Hepatocyte (in vitro differentiated cells): ENCODE data around the gene GLP1R.

Experiments used
- EZH2 ChIP-seq: fragments of 200-600 bp; sonication (generic); IDR thresholded peaks from 2 replicates; pipeline ENCODE4 v1.6.1; 2016; ENCODE audit warnings: antibody characterized with exemption, mild to moderate bottlenecking, borderline replicate concordance
- EZH2phosphoT487 ChIP-seq: fragments of 200-600 bp; sonication (generic); IDR thresholded peaks from one replicate; pipeline ENCODE4 v1.6.1; 2018; ENCODE audit warnings: antibody characterized with exemption, mild to moderate bottlenecking, low read depth, moderate library complexity; ENCODE audit not compliant: unreplicated experiment, severe bottlenecking
- TF ChIP-seq, protein P1 (sequence below): fragments of 200-600 bp; sonication (generic); IDR thresholded peaks from 2 replicates; pipeline ENCODE4 v1.5.1; 2016; ENCODE audit warnings: antibody characterized with exemption, mild to moderate bottlenecking; ENCODE audit not compliant: poor library complexity

DNA sequence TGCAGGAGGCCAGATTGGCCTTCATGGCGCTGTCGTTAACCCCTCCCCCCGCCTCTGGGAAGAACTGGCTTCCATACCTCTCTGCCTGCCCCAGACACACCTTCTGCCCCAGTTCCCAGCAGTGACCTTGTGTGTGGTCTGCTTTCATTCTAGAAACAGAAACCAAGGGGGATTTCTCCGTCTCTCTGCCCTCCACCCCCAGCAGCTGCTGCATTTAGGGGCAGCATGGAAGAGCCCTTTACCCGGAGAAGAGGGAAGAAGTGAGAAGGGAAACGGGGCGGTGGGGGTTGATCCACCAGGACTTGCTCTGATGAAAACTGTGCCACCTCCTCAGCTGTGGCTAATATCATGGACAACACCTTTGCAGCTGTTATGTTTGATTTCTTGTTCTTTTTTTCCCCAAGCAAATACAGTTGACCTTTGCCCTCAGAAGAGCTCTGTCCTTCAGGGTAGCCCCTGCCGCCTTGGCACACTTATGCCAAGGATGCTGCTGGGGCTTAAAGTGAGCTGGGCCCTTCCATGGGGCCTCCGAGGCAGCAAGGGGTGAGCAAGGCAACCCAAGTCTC, 6.1 kb downstream of the GLP1R start:
- TF ChIP-seq, protein P1, sequence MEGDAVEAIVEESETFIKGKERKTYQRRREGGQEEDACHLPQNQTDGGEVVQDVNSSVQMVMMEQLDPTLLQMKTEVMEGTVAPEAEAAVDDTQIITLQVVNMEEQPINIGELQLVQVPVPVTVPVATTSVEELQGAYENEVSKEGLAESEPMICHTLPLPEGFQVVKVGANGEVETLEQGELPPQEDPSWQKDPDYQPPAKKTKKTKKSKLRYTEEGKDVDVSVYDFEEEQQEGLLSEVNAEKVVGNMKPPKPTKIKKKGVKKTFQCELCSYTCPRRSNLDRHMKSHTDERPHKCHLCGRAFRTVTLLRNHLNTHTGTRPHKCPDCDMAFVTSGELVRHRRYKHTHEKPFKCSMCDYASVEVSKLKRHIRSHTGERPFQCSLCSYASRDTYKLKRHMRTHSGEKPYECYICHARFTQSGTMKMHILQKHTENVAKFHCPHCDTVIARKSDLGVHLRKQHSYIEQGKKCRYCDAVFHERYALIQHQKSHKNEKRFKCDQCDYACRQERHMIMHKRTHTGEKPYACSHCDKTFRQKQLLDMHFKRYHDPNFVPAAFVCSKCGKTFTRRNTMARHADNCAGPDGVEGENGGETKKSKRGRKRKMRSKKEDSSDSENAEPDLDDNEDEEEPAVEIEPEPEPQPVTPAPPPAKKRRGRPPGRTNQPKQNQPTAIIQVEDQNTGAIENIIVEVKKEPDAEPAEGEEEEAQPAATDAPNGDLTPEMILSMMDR: no peak
- no peak for TF ChIP-seq EZH2phosphoT487
- no peak for TF ChIP-seq EZH2
